Metanephros (tissue), 1 donor: Measurements from ENCODE around the gene PCDHGB1. TPM values are rescaled to one million over a fixed set of nuclear protein-coding genes. Genes with fewer than 3 reads are reported as not detected.

Experiments used
- total RNA-seq: library from RNA; depleted of rRNA; stranded (reverse); fragments of >200 nt; gene quantifications from one replicate; pipeline ENCODE4 v1.2.3, GENCODE V29; 2014

Gene PCDHGB1
- total RNA-seq, 1 donor from 2014 or later, result 6.0 TPM

DNA sequence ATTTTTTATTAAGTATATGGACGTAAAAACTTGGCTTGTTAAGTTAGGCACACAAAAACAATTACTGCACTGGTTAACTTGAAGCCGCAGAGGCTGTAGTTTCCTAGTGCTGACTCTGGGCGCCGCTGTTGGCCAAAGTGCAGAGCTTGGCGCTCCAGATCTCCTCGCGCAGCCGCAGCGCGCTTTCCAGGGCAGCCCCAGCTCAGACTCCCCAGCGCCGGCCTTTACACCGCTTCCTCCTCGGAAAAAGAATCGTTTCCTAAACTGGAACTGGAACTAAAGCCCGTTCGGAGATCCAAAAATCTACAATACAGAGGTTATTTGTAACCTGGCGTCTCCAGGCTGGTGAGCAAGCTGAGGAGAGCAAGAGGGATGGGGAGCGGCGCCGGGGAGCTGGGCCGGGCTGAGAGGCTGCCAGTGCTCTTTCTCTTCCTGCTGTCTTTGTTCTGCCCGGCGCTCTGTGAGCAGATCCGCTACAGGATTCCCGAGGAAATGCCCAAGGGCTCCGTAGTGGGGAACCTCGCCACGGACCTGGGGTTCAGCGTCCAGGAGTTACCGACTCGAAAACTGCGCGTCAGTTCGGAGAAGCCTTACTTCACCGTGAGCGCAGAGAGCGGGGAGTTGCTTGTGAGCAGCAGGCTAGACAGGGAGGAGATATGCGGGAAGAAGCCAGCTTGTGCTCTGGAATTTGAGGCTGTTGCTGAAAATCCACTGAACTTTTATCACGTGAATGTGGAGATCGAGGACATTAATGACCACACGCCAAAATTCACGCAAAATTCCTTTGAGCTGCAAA lies 48.1 kb downstream of the PCDHGB1 start, which contains the start of gene PCDHGB5:
Gene PCDHGB5 (plus strand): TSS at position 192 of the 796 bp plus-strand sequence. CDS start 181 bp downstream, at position 373.

Other genes starting within 250 kb of the PCDHGB1 start
- gene PCDHB3, start 249.6 kb upstream of the PCDHGB1 start, total RNA-seq, result 5.3 TPM
- 3.8 TPM for gene PCDHB4, start 228.3 kb upstream of the PCDHGB1 start, total RNA-seq
- 13.4 TPM for gene PCDHB5, start 214.9 kb upstream of the PCDHGB1 start, total RNA-seq
- 2.2 TPM for gene PCDHB6, start 200.0 kb upstream of the PCDHGB1 start, total RNA-seq
- 4.4 TPM for gene PCDHB7, start 177.5 kb upstream of the PCDHGB1 start, total RNA-seq
- 2.6 TPM for gene PCDHB8, start 172.3 kb upstream of the PCDHGB1 start, total RNA-seq
- gene PCDHB16, start 167.7 kb upstream of the PCDHGB1 start, total RNA-seq, result 7.8 TPM
- gene PCDHB9, start 162.9 kb upstream of the PCDHGB1 start, total RNA-seq, result 3.3 TPM
- 6.2 TPM for gene PCDHB10, start 157.7 kb upstream of the PCDHGB1 start, total RNA-seq
- gene PCDHB11, start 150.5 kb upstream of the PCDHGB1 start, total RNA-seq, result 8.5 TPM
- gene PCDHB12, start 141.4 kb upstream of the PCDHGB1 start, total RNA-seq, result 9.3 TPM
- 7.9 TPM for gene PCDHB13, start 136.2 kb upstream of the PCDHGB1 start, total RNA-seq
- 8.6 TPM for gene PCDHB14, start 126.8 kb upstream of the PCDHGB1 start, total RNA-seq
- gene PCDHB15, start 104.7 kb upstream of the PCDHGB1 start, total RNA-seq, result 11.0 TPM
- gene SLC25A2, start 46.0 kb upstream of the PCDHGB1 start, total RNA-seq, result 0.35 TPM
- gene TAF7, start 29.3 kb upstream of the PCDHGB1 start, total RNA-seq, result 76.2 TPM
- gene PCDHGA1, start 19.6 kb upstream of the PCDHGB1 start, total RNA-seq, result 1.1 TPM
- gene PCDHGA2, start 11.3 kb upstream of the PCDHGB1 start, total RNA-seq, result 10.2 TPM
- gene PCDHGA3, start 6.3 kb upstream of the PCDHGB1 start, total RNA-seq, result 4.8 TPM
- gene PCDHGA4, start 4.9 kb downstream of the PCDHGB1 start, total RNA-seq, result 6.4 TPM
- 8.8 TPM for gene PCDHGB2, start 9.9 kb downstream of the PCDHGB1 start, total RNA-seq
- 8.7 TPM for gene PCDHGA5, start 14.1 kb downstream of the PCDHGB1 start, total RNA-seq
- gene PCDHGB3, start 20.1 kb downstream of the PCDHGB1 start, total RNA-seq, result 7.1 TPM
- 10.3 TPM for gene PCDHGA6, start 23.8 kb downstream of the PCDHGB1 start, total RNA-seq
- 8.0 TPM for gene PCDHGA7, start 32.6 kb downstream of the PCDHGB1 start, total RNA-seq
- 14.1 TPM for gene PCDHGB4, start 37.6 kb downstream of the PCDHGB1 start, total RNA-seq
- gene PCDHGA8, start 42.5 kb downstream of the PCDHGB1 start, total RNA-seq, result 6.2 TPM
- 14.1 TPM for gene PCDHGB5, start 47.8 kb downstream of the PCDHGB1 start, total RNA-seq
- 9.8 TPM for gene PCDHGA9, start 52.7 kb downstream of the PCDHGB1 start, total RNA-seq
- gene PCDHGB6, start 57.9 kb downstream of the PCDHGB1 start, total RNA-seq, result 12.3 TPM
- gene PCDHGA10, start 62.9 kb downstream of the PCDHGB1 start, total RNA-seq, result 9.1 TPM
- 15.8 TPM for gene PCDHGB7, start 67.6 kb downstream of the PCDHGB1 start, total RNA-seq
- gene PCDHGA11, start 71.0 kb downstream of the PCDHGB1 start, total RNA-seq, result 10.0 TPM
- gene PCDHGA12, start 80.4 kb downstream of the PCDHGB1 start, total RNA-seq, result 10.0 TPM
- 71.1 TPM for gene PCDHGC3, start 125.9 kb downstream of the PCDHGB1 start, total RNA-seq
- 9.6 TPM for gene PCDHGC4, start 134.9 kb downstream of the PCDHGB1 start, total RNA-seq
- gene PCDHGC5, start 139.0 kb downstream of the PCDHGB1 start, total RNA-seq, result 4.8 TPM